ENCODE data around the gene AUH.

AUH gene

GRCh38 chr9:91180240-91180929, 181.3 kb downstream of the AUH start:
- no peak overlapping the region for H3K4me3 ChIP-seq
- peak in 1 of 2 donors; percentile 63 for DNase-seq
- no peak overlapping the region for H3K27ac ChIP-seq
- no peak for TF ChIP-seq CTCF (IDR thresholded peaks at IDR 0.05)
- H3K4me1 ChIP-seq: peaks cover 0 to 11% (median 0%) of the 10 kb centered on the region in 4 donors
- intact Hi-C loops (cut with DNase I; ENCODE audit: low total_unique reads): no loop called here
- no peaks in the 10 kb centered on the region for H3K27me3 ChIP-seq
- no peaks in the 10 kb centered on the region for H3K9me3 ChIP-seq
- no peaks in the 10 kb centered on the region for H3K36me3 ChIP-seq

- peaks cover 0 to 11% (median 0%) of the 10 kb centered on the region in 4 donors for H3K4me1 ChIP-seq
- no peak for TF ChIP-seq CTCF (IDR thresholded peaks at IDR 0.05)
- no peaks in the 10 kb centered on the region for H3K27me3 ChIP-seq
- intact Hi-C loops (cut with DNase I; ENCODE audit: low total_unique reads): no loop called here
- H3K27ac ChIP-seq: no peak overlapping the region
- H3K9me3 ChIP-seq: no peaks in the 10 kb centered on the region
- H3K4me3 ChIP-seq: no peak overlapping the region
- no peaks in the 10 kb centered on the region for H3K36me3 ChIP-seq
- peak in 1 of 2 donors; percentile 49 for DNase-seq
These were observed 182.2 kb downstream of the AUH start for GRCh38 chr9:91179237-91180138.

- intact Hi-C loops (cut with DNase I; ENCODE audit: low total_unique reads): no loop called here
- no peaks in the 10 kb centered on the region for H3K9me3 ChIP-seq
- H3K27me3 ChIP-seq: no peaks in the 10 kb centered on the region
- H3K36me3 ChIP-seq: no peaks in the 10 kb centered on the region
- H3K27ac ChIP-seq: no peak overlapping the region
- peak in 1 of 2 donors; percentile 53 for DNase-seq
- no peak overlapping the region for H3K4me3 ChIP-seq
- TF ChIP-seq CTCF (IDR thresholded peaks at IDR 0.05): no peak
- H3K4me1 ChIP-seq: peaks cover 0 to 11% (median 0%) of the 10 kb centered on the region in 4 donors
These were observed 183.2 kb downstream of the AUH start for GRCh38 chr9:91178281-91179236.

GRCh38 chr9:91177661-91178280, 183.9 kb downstream of the AUH start:
- intact Hi-C loops (cut with DNase I; ENCODE audit: low total_unique reads): no loop called here
- H3K4me3 ChIP-seq: no peak overlapping the region
- no peaks in the 10 kb centered on the region for H3K9me3 ChIP-seq
- H3K36me3 ChIP-seq: no peaks in the 10 kb centered on the region
- TF ChIP-seq CTCF (IDR thresholded peaks at IDR 0.05): no peak
- H3K27me3 ChIP-seq: no peaks in the 10 kb centered on the region
- peaks cover 0 to 11% (median 0%) of the 10 kb centered on the region in 4 donors for H3K4me1 ChIP-seq
- no peak overlapping the region for H3K27ac ChIP-seq
- DNase-seq: peak in 1 of 2 donors; percentile 62

- no peak for DNase-seq
- Histone ChIP-seq H3K27ac (no peak overlapping the region), H3K4me1 (peaks cover 0 to 11% (median 0%) of the 10 kb centered on the region in 4 donors), H3K4me3 (no peak overlapping the region), H3K27me3 (no peaks in the 10 kb centered on the region), H3K9me3 (no peaks in the 10 kb centered on the region), H3K36me3 (no peaks in the 10 kb centered on the region)
- intact Hi-C loops (cut with DNase I; ENCODE audit: low total_unique reads): no loop called here
- no peak for TF ChIP-seq CTCF (IDR thresholded peaks at IDR 0.05)
These were observed 184.6 kb downstream of the AUH start for GRCh38 chr9:91177081-91177480.
